CD4-positive, alpha-beta memory T cell (primary cell): ENCODE measurements around the gene SH3RF1. TPM values are rescaled to one million over a fixed set of nuclear protein-coding genes. Genes with fewer than 3 reads are reported as not detected.

ENCODE experiments used
- CTCF ChIA-PET: fragments of 350-600 bp; sonication (Branson Sonifier 250); formaldehyde crosslinking; loops from one replicate; lab custom pipeline; 2021; ENCODE audit warnings: inconsistent platforms; ENCODE audit not compliant: partially characterized antibody; lab: Charles Lee
- POLR2A ChIA-PET: fragments of 350-600 bp; sonication (Branson Sonifier 250); formaldehyde crosslinking; loops from one replicate; lab custom pipeline; 2021; ENCODE audit not compliant: partially characterized antibody; lab: Charles Lee
- DNase-seq, 5 donors: peaks; one replicate each; pipeline versions ENCODE4 v3.0.0 to v3.0.0-alpha.2; 2020 to 2022; ENCODE audit warnings: mixed read lengths in 1 of 5
- H3K27ac ChIP-seq: one replicate; pipeline ENCODE4 v1.7.0; 2013; ENCODE audit warnings: low read depth, low read length
- H3K27me3 ChIP-seq: 2 replicates; pipeline ENCODE4 v1.7.0; 2013; ENCODE audit warnings: mild to moderate bottlenecking, low read length, moderate library complexity; ENCODE audit not compliant: insufficient read depth
- H3K36me3 ChIP-seq: 2 replicates; pipeline ENCODE4 v1.7.0; 2013; ENCODE audit warnings: mild to moderate bottlenecking, low read length, moderate library complexity; ENCODE audit not compliant: insufficient read depth
- H3K4me1 ChIP-seq: 2 replicates; pipeline ENCODE4 v1.7.0; 2013; ENCODE audit warnings: mild to moderate bottlenecking, low read length, moderate library complexity; ENCODE audit not compliant: insufficient read depth
- H3K4me3 ChIP-seq, 2 donors: one replicate each; pipeline ENCODE4 v1.7.0; 2013; ENCODE audit warnings: low read length in 2 of 2, mild to moderate bottlenecking in 1 of 2
- H3K9me3 ChIP-seq, 2 donors: one replicate each; pipeline ENCODE4 v1.7.0; 2013; ENCODE audit warnings: low read length in 2 of 2, control low read depth in 1 of 2; ENCODE audit not compliant: control insufficient read depth in 1 of 2
- H3K27ac Mint-ChIP-seq, 7 donors: one replicate each; pipeline ENCODE4 v1.8.0; 2020 to 2021; ENCODE audit warnings: mixed read lengths in 7 of 7, mild to moderate bottlenecking in 6 of 7, inconsistent platforms in 3 of 7, moderate library complexity in 3 of 7
- H3K27me3 Mint-ChIP-seq, 2 donors: one replicate each; pipeline ENCODE4 v1.8.0; 2020 to 2021; ENCODE audit warnings: mixed read lengths in 2 of 2
- H3K36me3 Mint-ChIP-seq, 2 donors: one replicate each; pipeline ENCODE4 v1.8.0; 2020 to 2021; ENCODE audit warnings: mixed read lengths in 2 of 2, inconsistent platforms in 1 of 2, mild to moderate bottlenecking in 1 of 2
- H3K4me1 Mint-ChIP-seq, 4 donors: one replicate each; pipeline ENCODE4 v1.8.0; 2020 to 2021; ENCODE audit warnings: mixed read lengths in 4 of 4, mild to moderate bottlenecking in 1 of 4
- H3K4me3 Mint-ChIP-seq, 8 donors: one replicate each; pipeline ENCODE4 v1.8.0; 2020 to 2021; ENCODE audit warnings: mixed read lengths in 8 of 8, mild to moderate bottlenecking in 7 of 8, moderate library complexity in 6 of 8, inconsistent platforms in 3 of 8
- H3K9me3 Mint-ChIP-seq, 8 donors: one replicate each; pipeline ENCODE4 v1.8.0; 2020 to 2021; ENCODE audit warnings: mixed read lengths in 8 of 8, mild to moderate bottlenecking in 5 of 8, inconsistent platforms in 3 of 8, moderate library complexity in 1 of 8
- intact Hi-C: fragments of 100-400 bp; cut with micrococcal nuclease; formaldehyde crosslinking; loops from one replicate; pipeline ENCODE4 v1.15.1; 2023
- polyA plus RNA-seq, 2 donors: library from polyadenylated mRNA; unstranded; fragments of 300-500 nt; fragmentation: Illumina TruSeq; gene quantifications; one replicate each; pipeline ENCODE4 v1.2.3, GENCODE V29; 2021
- total RNA-seq, 2 experiments: library from RNA; stranded (reverse); gene quantifications; one replicate each; pipeline ENCODE4 v1.2.3, GENCODE V29; 2021

The SH3RF1 gene
- total and polyA plus RNA-seq, 4 experiments from 2014 or later, result 0.11 to 0.15 TPM; not detected in 2

DNA sequence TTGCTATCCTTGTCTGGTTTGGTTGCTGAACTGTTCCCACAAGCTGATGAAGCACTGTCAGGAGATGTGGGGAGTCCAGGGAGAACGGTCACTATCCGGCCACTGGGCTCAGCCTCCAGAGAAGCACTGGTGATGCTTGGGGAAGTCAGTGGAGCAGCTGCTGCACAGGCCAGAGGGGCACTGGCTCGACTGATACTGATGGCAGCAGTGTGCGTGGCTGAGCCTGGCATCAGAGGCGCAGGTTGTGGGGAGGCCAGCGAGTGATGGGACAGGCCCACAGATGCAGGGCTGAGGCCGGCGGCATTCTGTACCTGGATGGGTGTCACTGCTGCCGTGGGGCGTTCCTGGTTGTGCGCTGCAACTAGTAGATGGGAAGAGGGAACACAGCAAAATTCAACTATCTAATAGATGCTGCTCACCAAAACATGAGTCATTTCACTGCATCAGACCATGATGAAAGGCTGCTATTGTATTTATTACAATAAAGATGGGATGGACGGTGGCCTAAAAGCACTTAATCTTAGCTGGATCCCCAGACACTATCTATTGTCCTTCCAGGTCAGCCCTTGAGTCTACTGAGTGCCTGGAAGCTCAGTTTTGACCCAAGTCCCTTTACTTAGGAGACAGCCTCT is 154.4 kb downstream of the SH3RF1 start:
- Mint-ChIP-seq H3K9me3 (no peaks in the 10 kb centered on the region), H3K27me3 (no peaks in the 10 kb centered on the region), H3K4me3 (no peak overlapping the region), H3K36me3 (no peaks in the 10 kb centered on the region), H3K4me1 (no peaks in the 10 kb centered on the region), H3K27ac (no peak overlapping the region)
- DNase-seq, result no peak
- POLR2A ChIA-PET, result no interaction called here
- Histone ChIP-seq H3K4me3 (no peak overlapping the region), H3K4me1 (no peaks in the 10 kb centered on the region), H3K9me3 (no peaks in the 10 kb centered on the region), H3K27me3 (no peaks in the 10 kb centered on the region), H3K36me3 (no peaks in the 10 kb centered on the region), H3K27ac (no peak overlapping the region)
- intact Hi-C loops, result no loop called here
- CTCF ChIA-PET, result no interaction called here

DNA sequence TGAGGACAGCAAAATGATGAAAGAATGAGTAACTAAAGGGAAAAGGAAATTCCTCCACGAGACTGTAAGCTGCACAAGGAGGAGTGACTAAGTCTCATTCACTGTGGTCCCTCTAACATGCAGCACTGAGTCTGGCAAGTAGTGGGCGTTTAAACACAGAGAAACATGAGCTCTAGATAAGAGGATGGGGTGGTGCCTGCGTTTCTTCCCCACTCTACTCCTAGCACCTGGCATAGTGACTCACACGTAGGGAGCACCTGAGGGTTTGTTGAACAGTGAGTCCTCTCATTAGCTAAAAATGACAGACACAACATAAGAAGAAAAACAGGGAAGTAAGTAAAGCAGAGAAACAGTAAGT is 154.9 kb downstream of the SH3RF1 start:
- Histone ChIP-seq H3K4me3 (no peak overlapping the region), H3K27me3 (no peaks in the 10 kb centered on the region), H3K9me3 (no peaks in the 10 kb centered on the region), H3K36me3 (no peaks in the 10 kb centered on the region), H3K27ac (no peak overlapping the region), H3K4me1 (no peaks in the 10 kb centered on the region)
- Mint-ChIP-seq H3K36me3 (no peaks in the 10 kb centered on the region), H3K9me3 (no peaks in the 10 kb centered on the region), H3K4me1 (no peaks in the 10 kb centered on the region), H3K4me3 (no peak overlapping the region), H3K27ac (no peak overlapping the region), H3K27me3 (no peaks in the 10 kb centered on the region)
- ChIA-PET POLR2A (no interaction called here), CTCF (no interaction called here)
- no peak for DNase-seq
- intact Hi-C loops, result no loop called here

DNA sequence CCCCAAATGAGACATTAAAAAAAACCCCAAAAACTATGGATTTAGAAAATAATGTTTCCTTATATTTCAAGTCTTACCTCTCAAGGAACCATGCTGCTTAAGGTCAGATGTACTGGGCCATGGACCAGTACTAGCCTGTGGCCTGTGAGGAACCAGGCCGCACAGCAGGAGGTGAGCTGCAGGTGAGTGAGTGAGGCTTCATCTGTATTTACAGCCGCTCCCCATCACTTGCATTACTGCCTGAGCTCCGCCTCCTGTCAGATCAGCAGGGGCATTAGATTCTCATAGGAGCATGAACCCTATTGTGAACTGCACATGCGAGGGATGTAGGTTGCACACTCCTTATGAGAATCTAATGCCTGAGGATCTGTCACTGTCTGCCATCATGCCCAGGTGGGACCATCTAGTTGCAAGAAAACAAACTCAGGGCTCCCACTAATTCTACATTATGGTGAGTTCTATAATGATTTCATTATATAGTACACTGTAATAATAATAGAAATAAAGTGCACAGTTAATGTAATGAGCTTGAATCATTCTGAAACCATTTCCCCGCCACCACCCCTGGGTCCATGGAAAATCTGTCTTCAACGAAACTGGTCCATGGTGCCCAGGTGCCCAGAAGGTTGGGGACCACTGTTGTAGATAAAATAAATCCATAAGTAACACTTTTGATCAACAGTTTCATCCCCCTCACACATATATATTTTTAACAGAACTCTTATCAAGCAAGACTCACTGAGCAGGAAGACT is 155.4 kb downstream of the SH3RF1 start:
- CTCF ChIA-PET, result no interaction called here
- H3K27ac ChIP-seq, result no peak overlapping the region
- DNase-seq, result no peak
- Mint-ChIP-seq H3K4me3 (no peak overlapping the region), H3K27me3 (peaks cover 0 to 3% of the 10 kb centered on the region in 2 donors), H3K9me3 (no peaks in the 10 kb centered on the region), H3K27ac (no peak overlapping the region), H3K4me1 (no peaks in the 10 kb centered on the region), H3K36me3 (no peaks in the 10 kb centered on the region)
- H3K36me3 ChIP-seq, result no peaks in the 10 kb centered on the region
- intact Hi-C loops, result no loop called here
- no peak overlapping the region for H3K4me3 ChIP-seq
- H3K9me3 ChIP-seq, result no peaks in the 10 kb centered on the region
- no peaks in the 10 kb centered on the region for H3K27me3 ChIP-seq
- POLR2A ChIA-PET, result no interaction called here
- no peaks in the 10 kb centered on the region for H3K4me1 ChIP-seq

DNA sequence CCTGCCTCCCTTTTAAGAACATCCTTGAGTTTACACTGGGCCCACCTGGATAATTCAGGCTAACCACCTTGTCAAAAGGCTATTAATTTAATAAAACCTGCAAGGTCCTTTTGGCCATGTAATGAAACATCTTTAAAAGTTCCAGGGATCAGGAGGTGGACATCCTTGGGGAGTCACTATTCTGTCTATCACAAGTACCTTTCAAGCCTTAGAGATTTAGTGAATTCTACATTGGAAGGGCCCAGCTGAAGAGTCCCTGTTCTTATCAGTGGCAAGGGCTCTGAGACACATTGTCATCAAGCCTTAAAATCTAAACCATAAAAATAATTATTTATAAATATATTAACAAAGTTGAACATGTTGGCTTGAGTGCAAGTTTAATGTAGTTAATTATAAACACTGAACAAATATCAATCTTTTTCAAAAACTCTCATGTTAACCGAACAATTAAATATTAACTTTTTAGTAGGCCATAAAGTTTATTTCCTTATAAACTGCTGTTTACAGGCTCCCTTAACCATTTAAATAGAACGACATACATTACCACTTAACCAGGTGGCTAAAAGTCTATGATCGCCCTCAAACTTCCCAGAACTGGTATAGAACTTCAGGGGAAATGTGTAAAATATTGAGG is 156.3 kb downstream of the SH3RF1 start:
- intact Hi-C loops, result no loop called here
- Histone ChIP-seq H3K9me3 (no peaks in the 10 kb centered on the region), H3K36me3 (no peaks in the 10 kb centered on the region), H3K27ac (no peak overlapping the region), H3K27me3 (no peaks in the 10 kb centered on the region), H3K4me1 (no peaks in the 10 kb centered on the region), H3K4me3 (no peak overlapping the region)
- CTCF ChIA-PET, result no interaction called here
- Mint-ChIP-seq H3K36me3 (no peaks in the 10 kb centered on the region), H3K4me3 (no peak overlapping the region), H3K9me3 (no peaks in the 10 kb centered on the region), H3K27me3 (peaks cover 0 to 3% of the 10 kb centered on the region in 2 donors), H3K4me1 (no peaks in the 10 kb centered on the region), H3K27ac (no peak overlapping the region)
- POLR2A ChIA-PET, result no interaction called here
- no peak for DNase-seq

- Histone ChIP-seq H3K4me3 (no peak overlapping the region), H3K9me3 (no peaks in the 10 kb centered on the region), H3K36me3 (no peaks in the 10 kb centered on the region), H3K4me1 (no peaks in the 10 kb centered on the region), H3K27ac (no peak overlapping the region), H3K27me3 (no peaks in the 10 kb centered on the region)
- no peaks in the 10 kb centered on the region for H3K36me3 Mint-ChIP-seq
- H3K4me1 Mint-ChIP-seq, result no peaks in the 10 kb centered on the region
- ChIA-PET CTCF (no interaction called here), POLR2A (no interaction called here)
- no peak overlapping the region for H3K4me3 Mint-ChIP-seq
- peaks cover 2 to 5% of the 10 kb centered on the region in 2 donors for H3K27me3 Mint-ChIP-seq
- H3K27ac Mint-ChIP-seq, result no peak overlapping the region
- intact Hi-C loops, result no loop called here
- no peaks in the 10 kb centered on the region for H3K9me3 Mint-ChIP-seq
- DNase-seq, result no peak
Observed at GRCh38 chr4:169110633-169111032, 160.1 kb downstream of the SH3RF1 start.

DNA sequence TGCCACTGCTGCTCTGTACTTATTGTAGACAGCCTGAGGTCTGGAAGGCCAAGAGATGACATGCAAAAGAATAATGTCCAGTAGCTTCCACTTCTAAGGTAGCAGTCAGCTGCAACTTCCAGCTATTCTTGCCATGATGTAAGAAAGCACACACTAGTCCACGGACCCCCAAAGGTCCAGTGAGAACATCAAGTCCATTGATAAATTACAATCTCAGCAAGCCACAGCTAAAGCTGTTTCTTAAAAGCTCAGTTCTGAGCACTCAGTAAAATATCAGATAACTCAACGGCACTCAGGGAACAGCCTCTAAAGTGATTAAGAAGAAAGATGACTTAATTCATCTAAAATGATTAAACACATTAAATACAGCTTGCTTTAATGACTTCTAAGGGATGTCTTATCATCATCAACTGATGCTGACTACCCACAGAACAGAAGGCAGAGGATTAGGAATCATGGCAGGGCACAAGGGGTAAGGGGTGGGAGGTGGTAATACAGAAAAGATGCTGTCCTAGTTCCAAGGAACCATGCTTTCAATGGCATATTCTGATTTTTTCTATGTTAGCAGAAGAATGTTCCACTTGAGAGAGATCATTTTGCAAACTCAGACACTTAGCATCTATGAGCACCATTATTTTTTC is 161.6 kb downstream of the SH3RF1 start:
- no peaks in the 10 kb centered on the region for H3K36me3 ChIP-seq
- Mint-ChIP-seq H3K4me3 (no peak overlapping the region), H3K36me3 (no peaks in the 10 kb centered on the region), H3K4me1 (no peaks in the 10 kb centered on the region), H3K9me3 (no peaks in the 10 kb centered on the region), H3K27ac (no peak overlapping the region), H3K27me3 (peaks cover 5 to 7% of the 10 kb centered on the region in 2 donors)
- no peak overlapping the region for H3K4me3 ChIP-seq
- POLR2A ChIA-PET, result no interaction called here
- no peaks in the 10 kb centered on the region for H3K4me1 ChIP-seq
- no peak for DNase-seq
- no peaks in the 10 kb centered on the region for H3K9me3 ChIP-seq
- H3K27me3 ChIP-seq, result no peaks in the 10 kb centered on the region
- H3K27ac ChIP-seq, result no peak overlapping the region
- CTCF ChIA-PET, result no interaction called here
- intact Hi-C loops, result no loop called here

DNA sequence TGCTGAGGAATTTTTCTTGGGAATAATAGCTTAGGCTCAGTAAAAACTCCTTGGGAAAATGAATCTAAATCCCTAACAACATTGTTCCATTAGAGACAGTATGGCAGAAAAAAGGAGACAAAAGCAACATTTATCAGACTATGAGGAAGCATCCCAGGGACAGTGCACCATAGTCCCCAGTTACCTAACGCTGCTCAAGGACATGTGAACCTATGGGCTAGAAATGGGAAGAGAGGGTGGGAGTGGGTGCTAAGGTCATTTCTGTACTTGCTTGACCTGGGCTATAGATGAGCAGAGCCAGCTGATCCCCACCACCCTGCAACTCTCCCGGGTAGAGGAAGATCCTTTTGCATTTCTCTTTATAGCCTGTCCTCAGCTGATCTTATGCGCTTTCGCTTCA is 162.5 kb downstream of the SH3RF1 start:
- no peak overlapping the region for H3K4me3 Mint-ChIP-seq
- ChIA-PET POLR2A (no interaction called here), CTCF (interaction anchor here (0.6 kb wide), 1 partner anchor 33 kb away, joined by 3 read pairs; no protein-coding TSS in a partner anchor)
- intact Hi-C loops, result no loop called here
- H3K27me3 Mint-ChIP-seq, result peaks cover 7 to 10% of the 10 kb centered on the region in 2 donors
- Histone ChIP-seq H3K4me1 (no peaks in the 10 kb centered on the region), H3K27me3 (no peaks in the 10 kb centered on the region), H3K4me3 (no peak overlapping the region), H3K36me3 (no peaks in the 10 kb centered on the region), H3K27ac (no peak overlapping the region), H3K9me3 (no peaks in the 10 kb centered on the region)
- H3K27ac Mint-ChIP-seq, result no peak overlapping the region
- no peak for DNase-seq
- no peaks in the 10 kb centered on the region for H3K36me3 Mint-ChIP-seq
- no peaks in the 10 kb centered on the region for H3K4me1 Mint-ChIP-seq
- no peaks in the 10 kb centered on the region for H3K9me3 Mint-ChIP-seq
